BJ (cell line): ENCODE data around the gene GALNT7. TPM values are rescaled to one million over a fixed set of nuclear protein-coding genes. Genes with fewer than 3 reads are reported as not detected.

Experiments
- CTCF ChIA-PET: fragments of 350-600 bp; formaldehyde crosslinking; extraction: SDS; loops from one replicate; lab custom pipeline; 2021; ENCODE audit warnings: antibody characterized with exemption, inconsistent platforms; lab: Yijun Ruan, JAX
- POLR2A ChIA-PET: fragments of 300-600 bp; sonication (Branson Sonifier 250); formaldehyde crosslinking; extraction: SDS; loops from one replicate; lab custom pipeline; 2021; ENCODE audit warnings: antibody characterized with exemption; lab: Charles Lee
- DNase-seq: peaks from one replicate; pipeline ENCODE4 v3.0.0-alpha.2; 2011; ENCODE audit warnings: low read depth
- H3K27me3 ChIP-seq: 2 replicates; pipeline ENCODE4 v1.6.0; 2011; ENCODE audit warnings: low read length; ENCODE audit not compliant: control insufficient read depth, insufficient read depth
- H3K36me3 ChIP-seq: 2 replicates; pipeline ENCODE4 v1.5.1; 2011; ENCODE audit warnings: low read length; ENCODE audit not compliant: control insufficient read depth, insufficient read depth
- H3K4me3 ChIP-seq: 2 replicates; pipeline ENCODE4 v1.5.1; 2011; ENCODE audit warnings: low read depth, mild to moderate bottlenecking, control low read depth, low read length
- CTCF ChIP-seq: IDR thresholded peaks from 2 replicates; pipeline ENCODE4 v1.5.1; 2011; ENCODE audit warnings: low read depth, mild to moderate bottlenecking, control low read depth, inconsistent platforms, low read length, moderate library complexity; ENCODE audit not compliant: insufficient read depth
- polyA plus RNA-seq: library from polyadenylated mRNA; depleted of rRNA; stranded (reverse); fragments of >200 nt; gene quantifications from 2 replicates; pipeline ENCODE4 v1.2.3, GENCODE V29; 2011

Gene GALNT7
- polyA plus RNA-seq, 1 experiment, result 6.3 TPM

- POLR2A ChIA-PET, result no interaction called here
- DNase-seq, result no peak
- Histone ChIP-seq H3K36me3 (no peaks in the 10 kb centered on the region), H3K4me3 (no peak overlapping the region), H3K27me3 (no peaks in the 10 kb centered on the region)
- no peak for TF ChIP-seq CTCF
- CTCF ChIA-PET, result no interaction called here
Observed at GRCh38 chr4:173138624-173139023, 30.0 kb upstream of the GALNT7 start.

DNA sequence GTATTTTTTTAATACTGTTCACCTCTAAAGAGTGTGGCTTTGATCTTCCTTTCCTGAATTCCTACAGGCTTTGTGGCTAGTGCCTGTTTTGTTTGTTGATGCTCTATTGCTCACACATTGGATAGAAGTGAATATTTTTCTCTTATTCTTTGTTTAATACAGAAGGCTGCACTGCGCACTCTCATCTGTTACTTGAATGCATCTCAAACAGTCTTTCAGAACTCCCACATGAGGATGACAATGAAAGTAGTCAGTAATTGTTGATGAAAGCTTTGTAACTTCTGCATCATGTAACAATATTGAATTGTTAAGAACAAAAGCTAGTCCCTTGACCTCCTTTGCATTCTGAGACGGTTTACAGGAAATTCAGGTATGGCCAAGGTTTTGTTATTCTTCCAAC lies 29.1 kb upstream of the GALNT7 start:
- Histone ChIP-seq H3K36me3 (no peaks in the 10 kb centered on the region), H3K4me3 (no peak overlapping the region), H3K27me3 (no peaks in the 10 kb centered on the region)
- POLR2A ChIA-PET, result no interaction called here
- DNase-seq, result no peak
- CTCF ChIA-PET, result no interaction called here
- no peak for TF ChIP-seq CTCF

GRCh38 chr4:173145131-173145530 lies 23.5 kb upstream of the GALNT7 start:
- Histone ChIP-seq H3K27me3 (no peaks in the 10 kb centered on the region), H3K36me3 (no peaks in the 10 kb centered on the region), H3K4me3 (no peak overlapping the region)
- no peak for TF ChIP-seq CTCF
- ChIA-PET POLR2A (no interaction called here), CTCF (no interaction called here)
- no peak for DNase-seq

DNA sequence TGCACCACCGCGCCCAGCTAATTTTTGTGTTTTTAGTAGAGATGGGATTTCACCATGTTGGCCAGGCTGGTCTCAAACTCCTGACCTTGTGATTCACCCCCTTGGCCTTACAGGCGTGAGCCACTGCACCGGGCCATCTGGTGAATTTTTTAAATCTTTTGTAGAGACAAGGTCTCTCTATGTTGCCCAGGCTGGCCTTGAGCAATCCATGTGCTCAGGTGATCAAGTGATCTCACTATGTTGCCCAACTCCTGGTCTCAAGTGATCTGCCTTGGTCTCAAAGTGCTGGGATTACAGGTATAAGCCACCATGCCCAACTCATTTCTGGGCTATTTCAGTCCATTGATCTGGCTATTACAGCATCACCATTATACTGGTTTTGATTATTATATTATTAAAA lies 22.2 kb upstream of the GALNT7 start:
- Histone ChIP-seq H3K36me3 (no peaks in the 10 kb centered on the region), H3K4me3 (no peak overlapping the region), H3K27me3 (no peaks in the 10 kb centered on the region)
- POLR2A ChIA-PET, result no interaction called here
- TF ChIP-seq CTCF, result no peak
- DNase-seq, result no peak
- CTCF ChIA-PET, result no interaction called here

DNA sequence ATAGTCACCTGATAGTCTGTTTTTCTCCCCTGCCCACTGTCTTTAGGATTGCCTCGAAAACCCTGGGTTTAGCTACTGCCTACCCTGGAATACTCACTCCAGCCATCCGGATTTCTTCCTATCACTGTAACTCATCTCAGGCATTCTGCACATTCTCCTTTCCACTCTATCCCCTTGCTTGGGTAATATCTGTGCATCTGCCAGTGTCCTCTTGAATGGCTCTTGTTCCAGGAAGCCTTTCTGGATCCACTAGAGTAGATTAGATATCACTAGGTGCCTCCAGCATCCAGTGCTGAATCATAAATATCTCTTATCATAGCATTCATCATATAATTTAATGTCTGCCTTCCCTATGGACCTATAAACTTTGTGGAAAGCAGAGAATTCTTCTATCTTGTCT lies 17.1 kb upstream of the GALNT7 start:
- no peak for DNase-seq
- no peak overlapping the region for H3K4me3 ChIP-seq
- CTCF ChIA-PET, result no interaction called here
- POLR2A ChIA-PET, result no interaction called here
- no peaks in the 10 kb centered on the region for H3K36me3 ChIP-seq
- H3K27me3 ChIP-seq, result no peaks in the 10 kb centered on the region
- TF ChIP-seq CTCF, result no peak
